NCI-H69 (cell line): ENCODE data around the gene TMEM132E.
"Not testable (repeated sequence)": the region's sequence is repeated elsewhere in the genome, so short reads cannot be mapped to it uniquely, and the experiment has no call there.

Experiments
- DNase-seq: peaks from one replicate; lab custom pipeline; 2025; lab: John Stamatoyannopoulos, UW

TMEM132E gene

GRCh38 chr17:34579017-34579946, at the start of gene TMEM132E:
Gene TMEM132E, plus strand, starts transcription at chr17:34579582. Its CDS starts 1,495 bp downstream, at chr17:34581077.
- DNase-seq, result peak; percentile 93

- no peak for DNase-seq
These were observed 48.5 kb upstream of the TMEM132E start for GRCh38 chr17:34530918-34531317.

- no peak for DNase-seq
These were observed 46.9 kb upstream of the TMEM132E start for GRCh38 chr17:34532281-34533065.

GRCh38 chr17:34533806-34534527, 45.4 kb upstream of the TMEM132E start:
- DNase-seq, result no peak

GRCh38 chr17:34537445-34537844, 41.9 kb upstream of the TMEM132E start:
- no peak for DNase-seq

GRCh38 chr17:34538582-34538981, 40.8 kb upstream of the TMEM132E start:
- not testable (repeated sequence) for DNase-seq

- DNase-seq, result no peak
These were observed 39.5 kb upstream of the TMEM132E start for GRCh38 chr17:34539881-34540280.

GRCh38 chr17:34542700-34543336, 36.6 kb upstream of the TMEM132E start:
- peak; percentile 34 for DNase-seq

- DNase-seq, result no peak
These were observed 31.8 kb upstream of the TMEM132E start for GRCh38 chr17:34547453-34548063.

GRCh38 chr17:34549966-34550365, 29.4 kb upstream of the TMEM132E start:
- no peak for DNase-seq

- peak; percentile 78 for DNase-seq
These were observed 25.5 kb upstream of the TMEM132E start for GRCh38 chr17:34553907-34554306.

GRCh38 chr17:34556384-34556783, 23.0 kb upstream of the TMEM132E start:
- DNase-seq, result no peak

- peak; percentile 81 for DNase-seq
These were observed 22.5 kb upstream of the TMEM132E start for GRCh38 chr17:34556931-34557330.

GRCh38 chr17:34561328-34561727, 18.1 kb upstream of the TMEM132E start:
- DNase-seq, result no peak

GRCh38 chr17:34562387-34562786, 17.0 kb upstream of the TMEM132E start:
- DNase-seq, result peak; percentile 67

- no peak for DNase-seq
These were observed 13.7 kb upstream of the TMEM132E start for GRCh38 chr17:34565713-34566112.

GRCh38 chr17:34566201-34566600, 13.2 kb upstream of the TMEM132E start:
- DNase-seq, result no peak

GRCh38 chr17:34566873-34567272, 12.5 kb upstream of the TMEM132E start:
- DNase-seq, result no peak

GRCh38 chr17:34567691-34568465, 11.5 kb upstream of the TMEM132E start:
- no peak for DNase-seq

GRCh38 chr17:34568953-34569352, 10.4 kb upstream of the TMEM132E start:
- no peak for DNase-seq
